Choroid plexus epithelial cell (primary cell): ENCODE measurements around the gene PRKCA.
"Not testable (repeated sequence)": the region's sequence is repeated elsewhere in the genome, so short reads cannot be mapped to it uniquely, and the experiment has no call there.

ENCODE experiments used
- DNase-seq: peaks from one replicate; pipeline ENCODE4 v3.0.0-alpha.2; 2010; ENCODE audit warnings: low read depth
- H3K4me3 ChIP-seq: 2 replicates; pipeline ENCODE4 v1.5.1; 2011; ENCODE audit warnings: low read depth, mild to moderate bottlenecking, control low read depth, low read length, moderate library complexity
- CTCF ChIP-seq: conservative IDR thresholded peaks from 2 replicates; pipeline ENCODE4 v1.5.1; 2011; ENCODE audit warnings: low read depth, mild to moderate bottlenecking, control low read depth, inconsistent platforms, low read length, moderate library complexity

Gene PRKCA

GRCh38 chr17:66322764-66323163 is 20.4 kb downstream of the PRKCA start:
- no peak overlapping the region for H3K4me3 ChIP-seq
- no peak for DNase-seq
- TF ChIP-seq CTCF: no peak

GRCh38 chr17:66324381-66325004 is 22.1 kb downstream of the PRKCA start:
- DNase-seq, H3K4me3 ChIP-seq: not testable (repeated sequence)

- no peak overlapping the region for H3K4me3 ChIP-seq
- no peak for DNase-seq
- no peak for TF ChIP-seq CTCF
These were observed 24.1 kb downstream of the PRKCA start for GRCh38 chr17:66326476-66327047.

- TF ChIP-seq CTCF: no peak
- no peak overlapping the region for H3K4me3 ChIP-seq
- DNase-seq: no peak
These were observed 28.2 kb downstream of the PRKCA start for GRCh38 chr17:66330646-66331037.

GRCh38 chr17:66331038-66331816 is 28.8 kb downstream of the PRKCA start:
- no peak for DNase-seq
- no peak overlapping the region for H3K4me3 ChIP-seq
- TF ChIP-seq CTCF: no peak

- DNase-seq: no peak
- H3K4me3 ChIP-seq: no peak overlapping the region
- no peak for TF ChIP-seq CTCF
These were observed 33.4 kb downstream of the PRKCA start for GRCh38 chr17:66335797-66336196.

GRCh38 chr17:66337268-66337667 is 34.9 kb downstream of the PRKCA start:
- no peak for DNase-seq
- TF ChIP-seq CTCF: no peak
- H3K4me3 ChIP-seq: no peak overlapping the region
